ENCODE results near the gene STYXL1.
"Not testable (repeated sequence)": the region's sequence is repeated elsewhere in the genome, so short reads cannot be mapped to it uniquely, and the experiment has no call there.

STYXL1 gene

GRCh38 chr7:76054123-76055120, 6.6 kb upstream of the STYXL1 start:
- Histone ChIP-seq H3K9me2 (replicated peaks; ENCODE audit: control insufficient read depth, low read length) (no peaks in the 10 kb centered on the region), H3K36me3 (ENCODE audit: control insufficient read depth, low read length) (peaks cover 95% of the 10 kb centered on the region), H3K4me3 (ENCODE audit: low read length) (no peak overlapping the region), H3F3A (ENCODE audit: control insufficient read depth, insufficient read depth) (no peaks in the 10 kb centered on the region), H3K9me3 (ENCODE audit: control insufficient read depth, insufficient read depth, low read length) (no peaks in the 10 kb centered on the region), H3K27ac (ENCODE audit: low read depth, low read length) (no peak overlapping the region), H4K20me1 (ENCODE audit: control insufficient read depth, insufficient read depth, low read depth, low read length) (peaks cover 16% of the 10 kb centered on the region; the same call in 1 of the 2 replicates), H3K4me1 (ENCODE audit: control insufficient read depth, low read length) (peaks cover 22% of the 10 kb centered on the region), H3K27me3 (ENCODE audit: control insufficient read depth, low read length) (no peaks in the 10 kb centered on the region), H3K79me2 (ENCODE audit: control insufficient read depth, low read length) (peaks cover 73% of the 10 kb centered on the region), H3K4me2 (ENCODE audit: low read length) (no peak overlapping the region)
- TF ChIP-seq EZH2phosphoT487 (IDR thresholded peaks at IDR 0.05; ENCODE audit: borderline replicate concordance, low read length) = no peak
- TF ChIP-seq CTCF (IDR thresholded peaks at IDR 0.05; ENCODE audit: low read depth, low read length, poor library complexity, severe bottlenecking) = no peak

- Histone ChIP-seq H3K4me2 (ENCODE audit: low read length) (peak overlapping the region; percentile 4; the same call in 1 of the 2 replicates), H3K4me3 (ENCODE audit: low read length) (no peak overlapping the region), H3K9me3 (ENCODE audit: control insufficient read depth, insufficient read depth, low read length) (no peaks in the 10 kb centered on the region), H3K36me3 (ENCODE audit: control insufficient read depth, low read length) (peaks cover 95% of the 10 kb centered on the region), H3K27ac (ENCODE audit: low read depth, low read length) (no peak overlapping the region), H3K9me2 (replicated peaks; ENCODE audit: control insufficient read depth, low read length) (no peaks in the 10 kb centered on the region), H3K79me2 (ENCODE audit: control insufficient read depth, low read length) (peaks cover 82% of the 10 kb centered on the region), H4K20me1 (ENCODE audit: control insufficient read depth, insufficient read depth, low read depth, low read length) (peaks cover 22% of the 10 kb centered on the region; the same call in 1 of the 2 replicates), H3K27me3 (ENCODE audit: control insufficient read depth, low read length) (no peaks in the 10 kb centered on the region), H3K4me1 (ENCODE audit: control insufficient read depth, low read length) (peaks cover 29% of the 10 kb centered on the region), H3F3A (ENCODE audit: control insufficient read depth, insufficient read depth) (no peaks in the 10 kb centered on the region)
- TF ChIP-seq EZH2phosphoT487 (IDR thresholded peaks at IDR 0.05; ENCODE audit: borderline replicate concordance, low read length) (no peak), CTCF (IDR thresholded peaks at IDR 0.05; ENCODE audit: low read depth, low read length, poor library complexity, severe bottlenecking) (no peak)
These were observed 5.7 kb upstream of the STYXL1 start for GRCh38 chr7:76053461-76053860.

GRCh38 chr7:76052681-76053080, 4.9 kb upstream of the STYXL1 start:
- not testable (repeated sequence) for H3F3A ChIP-seq (ENCODE audit: control insufficient read depth, insufficient read depth); H3K4me3 ChIP-seq (ENCODE audit: low read length); H3K4me2 ChIP-seq (ENCODE audit: low read length); H3K27me3 ChIP-seq (ENCODE audit: control insufficient read depth, low read length); H3K9me3 ChIP-seq (ENCODE audit: control insufficient read depth, insufficient read depth, low read length); H3K27ac ChIP-seq (ENCODE audit: low read depth, low read length); H3K9me2 ChIP-seq (replicated peaks; ENCODE audit: control insufficient read depth, low read length)
- H3K36me3 ChIP-seq (ENCODE audit: control insufficient read depth, low read length) = peaks cover 93% of the 10 kb centered on the region
- H3K4me1 ChIP-seq (ENCODE audit: control insufficient read depth, low read length) = peaks cover 29% of the 10 kb centered on the region
- H4K20me1 ChIP-seq (ENCODE audit: control insufficient read depth, insufficient read depth, low read depth, low read length) = peaks cover 22% of the 10 kb centered on the region; the same call in 1 of the 2 replicates
- H3K79me2 ChIP-seq (ENCODE audit: control insufficient read depth, low read length) = peaks cover 90% of the 10 kb centered on the region

- Histone ChIP-seq H3K4me2 (ENCODE audit: low read length) (no peak overlapping the region), H4K20me1 (ENCODE audit: control insufficient read depth, insufficient read depth, low read depth, low read length) (peaks cover 22% of the 10 kb centered on the region; the same call in 1 of the 2 replicates), H3K27me3 (ENCODE audit: control insufficient read depth, low read length) (no peaks in the 10 kb centered on the region), H3K9me3 (ENCODE audit: control insufficient read depth, insufficient read depth, low read length) (no peaks in the 10 kb centered on the region), H3K4me3 (ENCODE audit: low read length) (no peak overlapping the region), H3K9me2 (replicated peaks; ENCODE audit: control insufficient read depth, low read length) (no peaks in the 10 kb centered on the region), H3F3A (ENCODE audit: control insufficient read depth, insufficient read depth) (no peaks in the 10 kb centered on the region), H3K36me3 (ENCODE audit: control insufficient read depth, low read length) (peaks cover 90% of the 10 kb centered on the region), H3K27ac (ENCODE audit: low read depth, low read length) (no peak overlapping the region), H3K4me1 (ENCODE audit: control insufficient read depth, low read length) (peaks cover 29% of the 10 kb centered on the region), H3K79me2 (ENCODE audit: control insufficient read depth, low read length) (peaks cover 94% of the 10 kb centered on the region)
- TF ChIP-seq CTCF (IDR thresholded peaks at IDR 0.05; ENCODE audit: low read depth, low read length, poor library complexity, severe bottlenecking) (no peak), EZH2phosphoT487 (IDR thresholded peaks at IDR 0.05; ENCODE audit: borderline replicate concordance, low read length) (no peak)
These were observed 4.0 kb upstream of the STYXL1 start for GRCh38 chr7:76051840-76052239.
